Skeletal muscle satellite cell (primary cell): ENCODE results near the gene SLC6A18.

Experiments used
- H3K27me3 ChIP-seq: 2 replicates; pipeline ENCODE4 v1.7.0; 2013; ENCODE audit warnings: low read length; ENCODE audit not compliant: control insufficient read depth, insufficient read depth
- H3K36me3 ChIP-seq: 2 replicates; pipeline ENCODE4 v1.7.0; 2013; ENCODE audit warnings: mild to moderate bottlenecking, control low read depth, low read length; ENCODE audit not compliant: insufficient read depth
- H3K4me1 ChIP-seq: 2 replicates; pipeline ENCODE4 v1.7.0; 2013; ENCODE audit warnings: low read length; ENCODE audit not compliant: control insufficient read depth, insufficient read depth
- H3K4me2 ChIP-seq: 2 replicates; pipeline ENCODE4 v1.7.0; 2013; ENCODE audit warnings: mild to moderate bottlenecking, low read length
- H3K4me3 ChIP-seq: 2 replicates; pipeline ENCODE4 v1.7.0; 2013; ENCODE audit warnings: low read length
- H3K9ac ChIP-seq: 2 replicates; pipeline ENCODE4 v1.7.0; 2013; ENCODE audit warnings: mild to moderate bottlenecking, low read depth, low read length, moderate library complexity
- H3K9me3 ChIP-seq: replicated peaks from 2 replicates; pipeline ENCODE4 v1.7.0; 2013; ENCODE audit warnings: mild to moderate bottlenecking, control low read depth, low read length

SLC6A18 gene

DNA sequence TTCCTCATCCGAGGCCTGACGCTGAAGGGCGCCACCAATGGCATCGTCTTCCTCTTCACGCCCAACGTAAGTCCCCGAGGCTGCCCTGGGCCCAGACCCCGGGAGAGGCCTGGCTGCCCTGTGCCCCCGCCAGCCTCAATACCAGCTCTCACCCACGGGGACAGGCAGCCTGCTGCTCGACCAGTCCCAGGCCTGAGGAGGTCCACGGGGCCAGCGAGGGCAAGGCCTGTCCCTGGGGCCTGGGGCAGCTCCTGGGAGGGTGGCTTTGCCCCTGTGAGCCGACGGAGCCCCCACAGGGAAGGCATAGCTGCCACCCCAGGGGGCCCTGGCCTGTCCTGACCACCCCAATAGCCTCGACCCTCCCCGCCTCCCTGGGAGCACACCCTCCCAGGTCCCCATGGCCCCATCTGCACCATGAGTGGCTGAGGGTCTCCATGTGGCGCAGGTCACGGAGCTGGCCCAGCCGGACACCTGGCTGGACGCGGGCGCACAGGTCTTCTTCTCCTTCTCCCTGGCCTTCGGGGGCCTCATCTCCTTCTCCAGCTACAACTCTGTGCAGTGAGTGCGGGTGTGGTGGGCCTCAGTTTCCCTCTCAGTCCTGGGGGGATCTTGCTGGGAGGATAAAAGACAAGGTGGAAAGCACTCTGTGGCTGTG is 11.5 kb upstream of the SLC6A18 start:
- H3K4me2 ChIP-seq: no peak overlapping the region
- H3K9me3 ChIP-seq: peaks cover 4% of the 10 kb centered on the region
- no peaks in the 10 kb centered on the region for H3K36me3 ChIP-seq
- H3K4me3 ChIP-seq: no peak overlapping the region
- no peaks in the 10 kb centered on the region for H3K27me3 ChIP-seq
- no peak overlapping the region for H3K9ac ChIP-seq
- H3K4me1 ChIP-seq: no peaks in the 10 kb centered on the region

DNA sequence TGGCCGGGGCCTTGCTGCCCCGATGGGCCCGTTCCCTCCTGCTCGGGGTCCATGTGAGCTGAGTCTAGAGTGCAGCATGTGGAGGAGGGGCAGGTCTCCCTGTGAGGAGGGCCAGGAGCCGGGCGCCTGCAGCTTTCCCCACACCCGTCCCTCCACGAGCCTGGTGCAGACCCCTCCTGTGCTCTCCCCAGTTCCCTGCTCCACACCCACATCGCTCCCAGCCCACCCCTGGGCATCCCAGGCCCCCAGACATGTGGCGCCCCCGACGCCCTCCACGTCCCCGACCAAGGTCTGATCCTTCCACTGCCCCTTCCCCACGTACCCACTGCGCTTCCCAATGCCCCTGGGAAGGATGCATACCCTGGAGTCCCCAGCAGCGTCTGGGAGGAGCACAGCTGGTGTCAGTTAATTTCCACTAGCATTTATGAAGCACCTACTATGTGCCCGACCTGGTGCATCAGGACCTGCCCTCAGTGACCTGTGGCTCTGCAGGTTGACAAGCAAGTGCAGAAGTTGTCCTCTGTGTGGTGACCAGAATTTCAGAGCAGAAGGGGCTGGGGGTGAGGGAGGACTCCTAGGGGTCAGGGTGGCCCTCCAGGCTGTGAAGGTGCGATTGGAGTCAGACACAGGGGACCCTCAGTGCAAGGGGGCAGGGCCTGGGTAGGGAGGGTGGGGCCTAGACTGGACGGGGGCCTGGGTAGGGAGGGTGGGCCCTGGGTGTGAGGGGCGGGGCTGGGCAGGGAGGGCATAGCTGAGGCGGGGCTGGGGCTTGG is 10.8 kb upstream of the SLC6A18 start:
- H3K9ac ChIP-seq: no peak overlapping the region
- H3K4me3 ChIP-seq: no peak overlapping the region
- H3K4me1 ChIP-seq: no peaks in the 10 kb centered on the region
- no peak overlapping the region for H3K4me2 ChIP-seq
- peaks cover 4% of the 10 kb centered on the region for H3K9me3 ChIP-seq
- H3K27me3 ChIP-seq: no peaks in the 10 kb centered on the region
- no peaks in the 10 kb centered on the region for H3K36me3 ChIP-seq

DNA sequence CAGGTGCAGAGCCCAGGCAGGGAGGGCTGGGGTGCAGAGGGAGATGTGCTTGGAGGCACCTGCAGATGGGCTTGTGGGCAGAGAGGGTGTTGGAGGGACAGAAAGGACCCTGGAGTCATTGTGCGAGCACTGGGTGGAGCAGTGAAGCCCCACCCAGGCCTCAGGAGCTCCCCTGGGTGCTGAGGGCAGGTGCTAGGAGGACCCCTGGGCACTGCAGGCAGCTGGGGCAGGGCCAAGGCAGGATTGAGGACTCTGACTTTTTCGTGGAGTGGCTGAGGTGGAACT is 10.3 kb upstream of the SLC6A18 start:
- Histone ChIP-seq H3K4me3 (no peak overlapping the region), H3K4me1 (no peaks in the 10 kb centered on the region), H3K9ac (no peak overlapping the region), H3K27me3 (no peaks in the 10 kb centered on the region), H3K9me3 (peaks cover 4% of the 10 kb centered on the region), H3K4me2 (no peak overlapping the region), H3K36me3 (no peaks in the 10 kb centered on the region)

DNA sequence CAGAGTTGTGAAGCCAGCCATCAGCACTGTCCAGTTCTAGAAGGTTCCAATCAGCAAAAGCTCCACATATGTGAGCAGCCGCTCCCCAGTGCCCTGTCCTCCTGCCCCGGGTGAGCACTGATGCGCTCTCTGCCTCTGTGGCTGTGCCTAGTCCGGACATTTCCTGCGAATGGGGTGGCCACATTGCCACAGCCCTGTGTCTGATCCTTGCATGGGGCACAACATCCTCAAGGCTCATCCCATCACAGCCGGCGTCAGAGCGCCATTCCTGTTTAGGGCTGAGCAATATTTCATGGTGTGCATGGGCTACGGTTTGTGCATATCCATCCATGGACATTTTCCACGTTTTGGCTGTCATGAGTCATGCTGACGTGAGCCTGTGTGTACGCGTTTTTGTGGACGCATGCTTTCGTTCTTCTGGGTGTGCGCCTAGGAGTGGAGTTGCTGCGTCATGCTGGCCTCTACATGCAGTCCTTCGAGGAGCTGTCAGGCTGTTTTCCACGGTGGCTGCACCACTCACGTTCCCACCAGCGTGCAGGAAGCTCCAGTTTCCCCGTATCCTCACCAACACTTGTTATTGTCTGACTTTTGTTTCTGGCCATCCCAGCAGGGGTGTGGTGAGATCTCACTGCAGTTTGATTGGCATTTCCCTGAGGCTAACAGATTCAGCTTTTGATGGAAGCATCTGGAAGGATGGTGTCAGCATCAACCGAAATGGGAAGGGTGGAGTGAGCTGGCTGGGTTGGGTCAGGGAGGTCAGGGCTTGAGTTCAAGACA is 9.7 kb upstream of the SLC6A18 start:
- Histone ChIP-seq H3K9ac (no peak overlapping the region), H3K36me3 (no peaks in the 10 kb centered on the region), H3K4me2 (no peak overlapping the region), H3K4me1 (no peaks in the 10 kb centered on the region), H3K4me3 (no peak overlapping the region), H3K27me3 (no peaks in the 10 kb centered on the region), H3K9me3 (peaks cover 4% of the 10 kb centered on the region)

DNA sequence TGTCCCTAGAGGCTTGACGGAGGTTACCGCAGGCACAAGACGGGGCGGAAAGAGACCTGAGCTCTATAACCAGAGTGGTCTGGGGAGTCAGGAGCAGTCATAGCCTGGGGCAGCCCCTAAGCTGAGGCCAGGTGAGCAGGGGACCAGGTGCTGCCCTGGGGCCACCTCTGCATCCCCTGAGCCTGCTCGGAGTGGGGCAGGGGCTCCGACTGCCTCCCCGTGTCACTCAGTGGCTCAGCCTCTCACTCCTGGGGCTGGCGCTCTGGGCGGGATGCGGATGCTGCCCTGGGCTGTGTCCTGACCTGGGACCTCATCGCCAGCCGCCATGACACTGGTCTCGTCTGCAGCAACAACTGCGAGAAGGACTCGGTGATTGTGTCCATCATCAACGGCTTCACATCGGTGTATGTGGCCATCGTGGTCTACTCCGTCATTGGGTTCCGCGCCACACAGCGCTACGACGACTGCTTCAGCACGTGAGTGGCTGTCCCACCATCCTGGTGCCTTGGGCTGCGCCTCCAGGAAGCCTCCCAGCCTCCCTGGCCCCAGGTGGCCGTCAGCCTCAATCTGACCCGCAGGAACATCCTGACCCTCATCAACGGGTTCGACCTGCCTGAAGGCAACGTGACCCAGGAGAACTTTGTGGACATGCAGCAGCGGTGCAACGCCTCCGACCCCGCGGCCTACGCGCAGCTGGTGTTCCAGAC is 8.8 kb upstream of the SLC6A18 start:
- H3K27me3 ChIP-seq: no peaks in the 10 kb centered on the region
- H3K9ac ChIP-seq: no peak overlapping the region
- no peak overlapping the region for H3K4me2 ChIP-seq
- H3K4me3 ChIP-seq: no peak overlapping the region
- H3K9me3 ChIP-seq: peaks cover 4% of the 10 kb centered on the region
- H3K36me3 ChIP-seq: no peaks in the 10 kb centered on the region
- no peaks in the 10 kb centered on the region for H3K4me1 ChIP-seq

DNA sequence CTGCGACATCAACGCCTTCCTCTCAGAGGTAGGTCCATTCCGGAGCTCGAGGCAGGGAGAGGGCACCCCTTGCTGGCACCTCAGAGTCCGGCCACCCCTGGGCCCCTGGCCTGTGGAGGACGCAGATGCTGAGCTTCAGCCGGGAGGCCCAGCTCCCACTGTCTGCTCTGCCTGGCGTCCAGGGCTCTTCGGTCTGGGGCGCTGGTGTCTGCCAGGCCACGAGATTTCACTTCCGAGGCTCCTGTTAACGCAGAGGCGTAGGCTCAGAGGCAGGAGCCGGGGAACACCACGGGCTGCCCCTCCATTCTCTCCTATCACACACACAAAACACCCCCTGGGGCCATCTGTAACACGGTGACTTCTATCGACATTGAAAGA is 8.3 kb upstream of the SLC6A18 start:
- H3K4me1 ChIP-seq: no peaks in the 10 kb centered on the region
- no peak overlapping the region for H3K9ac ChIP-seq
- peaks cover 4% of the 10 kb centered on the region for H3K9me3 ChIP-seq
- no peak overlapping the region for H3K4me2 ChIP-seq
- H3K36me3 ChIP-seq: no peaks in the 10 kb centered on the region
- H3K27me3 ChIP-seq: no peaks in the 10 kb centered on the region
- H3K4me3 ChIP-seq: no peak overlapping the region

DNA sequence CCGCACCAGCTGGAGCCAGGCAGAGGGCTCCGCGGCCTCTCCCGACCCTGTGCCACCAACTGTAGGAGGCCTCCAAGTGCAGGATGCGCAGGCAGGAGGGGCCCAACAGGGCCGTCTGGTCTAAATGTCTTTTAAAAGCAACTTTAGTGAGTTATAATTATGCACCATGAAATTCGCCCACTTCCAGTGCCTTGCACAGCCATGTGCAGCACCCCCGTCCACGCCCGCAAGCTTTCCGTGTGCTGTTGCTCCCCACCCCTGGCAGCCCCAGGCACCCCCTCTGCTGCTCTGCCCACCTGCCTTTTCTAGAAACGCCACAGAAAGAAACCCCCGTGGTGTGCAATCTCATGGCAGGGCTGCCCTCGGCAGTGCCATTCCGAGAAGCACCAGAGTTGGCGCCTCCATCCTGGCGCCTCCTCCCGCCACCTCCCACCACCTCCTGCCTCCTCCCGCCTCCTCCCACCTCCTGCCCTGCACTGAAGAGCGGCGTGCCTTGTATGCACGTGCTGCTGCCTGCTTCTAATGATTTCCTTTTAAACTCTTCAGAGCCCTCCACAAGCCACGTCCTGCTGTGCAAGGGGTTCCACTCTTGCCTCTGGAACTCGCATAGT is 7.5 kb upstream of the SLC6A18 start:
- Histone ChIP-seq H3K9ac (no peak overlapping the region), H3K27me3 (no peaks in the 10 kb centered on the region), H3K4me1 (no peaks in the 10 kb centered on the region), H3K4me3 (no peak overlapping the region), H3K36me3 (no peaks in the 10 kb centered on the region), H3K9me3 (peaks cover 4% of the 10 kb centered on the region), H3K4me2 (no peak overlapping the region)

DNA sequence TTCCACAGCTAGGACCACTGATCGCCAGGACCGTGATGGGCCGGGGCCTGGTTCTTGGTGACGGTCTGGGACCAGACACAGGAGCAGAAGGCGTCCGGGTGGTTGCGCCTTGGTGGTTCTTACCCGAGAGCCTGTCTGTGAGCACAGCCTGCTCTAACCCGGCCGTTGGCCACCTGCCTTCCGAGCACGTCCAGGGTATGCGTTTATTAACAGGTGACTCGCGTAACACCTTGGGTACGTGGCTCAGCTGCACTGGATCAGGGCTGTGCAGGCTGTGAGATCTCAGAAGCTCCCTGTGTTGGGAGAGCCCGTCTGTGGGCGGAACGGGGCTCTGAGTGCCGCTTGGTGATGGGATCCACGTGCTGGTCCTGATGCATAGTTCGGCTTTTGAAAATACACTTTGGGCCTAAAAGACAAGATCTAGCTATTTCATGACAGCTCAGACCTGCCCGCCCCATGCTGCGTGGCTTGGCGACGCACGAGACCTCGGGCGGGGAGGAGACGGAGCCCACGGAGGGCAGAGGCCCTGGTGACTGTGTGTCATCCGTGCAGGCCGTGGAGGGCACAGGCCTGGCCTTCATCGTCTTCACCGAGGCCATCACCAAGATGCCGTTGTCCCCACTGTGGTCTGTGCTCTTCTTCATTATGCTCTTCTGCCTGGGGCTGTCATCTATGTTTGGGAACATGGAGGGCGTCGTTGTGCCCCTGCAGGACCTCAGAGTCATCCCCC is 6.7 kb upstream of the SLC6A18 start:
- H3K27me3 ChIP-seq: no peaks in the 10 kb centered on the region
- H3K36me3 ChIP-seq: no peaks in the 10 kb centered on the region
- H3K9ac ChIP-seq: no peak overlapping the region
- H3K4me3 ChIP-seq: no peak overlapping the region
- H3K9me3 ChIP-seq: peaks cover 4% of the 10 kb centered on the region
- H3K4me2 ChIP-seq: no peak overlapping the region
- no peaks in the 10 kb centered on the region for H3K4me1 ChIP-seq

DNA sequence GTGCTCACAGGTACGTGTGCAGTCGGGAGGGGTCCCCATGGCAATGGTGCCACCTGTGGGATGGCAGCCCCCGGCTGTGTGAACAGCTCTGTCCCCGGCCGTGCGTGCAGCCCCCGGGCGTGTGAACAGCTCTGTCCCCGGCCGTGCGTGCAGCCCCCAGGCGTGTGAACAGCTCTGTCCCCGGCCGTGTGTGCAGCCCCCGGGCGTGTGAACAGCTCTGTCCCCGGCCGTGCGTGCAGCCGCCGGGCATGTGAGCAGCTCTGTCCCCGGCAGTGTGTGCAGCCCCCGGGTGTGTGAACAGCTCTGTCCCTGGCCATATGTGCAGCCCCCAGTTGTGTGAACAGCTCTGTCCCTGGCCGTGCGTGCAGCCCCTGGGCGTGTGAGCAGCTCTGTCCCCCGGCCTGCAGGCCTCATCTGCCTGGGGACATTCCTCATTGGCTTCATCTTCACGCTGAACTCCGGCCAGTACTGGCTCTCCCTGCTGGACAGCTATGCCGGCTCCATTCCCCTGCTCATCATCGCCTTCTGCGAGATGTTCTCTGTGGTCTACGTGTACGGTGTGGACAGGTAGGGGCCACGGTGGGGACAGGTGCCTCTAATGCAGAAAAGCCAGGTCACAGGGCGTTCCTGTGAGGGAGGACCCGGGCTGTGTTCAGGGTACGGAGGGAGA is 5.9 kb upstream of the SLC6A18 start:
- H3K9me3 ChIP-seq: peaks cover 4% of the 10 kb centered on the region
- no peak overlapping the region for H3K4me3 ChIP-seq
- H3K4me1 ChIP-seq: no peaks in the 10 kb centered on the region
- H3K4me2 ChIP-seq: no peak overlapping the region
- no peaks in the 10 kb centered on the region for H3K36me3 ChIP-seq
- H3K9ac ChIP-seq: no peak overlapping the region
- no peaks in the 10 kb centered on the region for H3K27me3 ChIP-seq

DNA sequence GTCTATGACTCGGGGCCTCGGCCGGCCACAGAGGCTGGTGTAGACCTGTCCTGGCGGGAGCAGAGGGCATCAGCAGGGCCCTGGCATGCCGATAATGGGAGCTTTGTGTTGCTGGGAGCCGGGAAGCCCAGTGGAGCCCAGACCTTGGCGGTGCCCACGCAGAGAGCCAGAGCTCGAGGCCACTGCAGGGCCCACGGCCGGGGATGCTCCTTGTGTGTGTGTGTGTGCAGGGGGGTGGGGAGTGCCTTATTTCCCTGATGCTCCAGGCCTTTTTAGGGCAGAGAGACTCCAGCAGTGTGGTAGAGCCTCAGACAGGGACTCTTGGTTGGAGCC is 5.4 kb upstream of the SLC6A18 start:
- no peaks in the 10 kb centered on the region for H3K36me3 ChIP-seq
- H3K4me1 ChIP-seq: no peaks in the 10 kb centered on the region
- H3K4me2 ChIP-seq: no peak overlapping the region
- H3K9me3 ChIP-seq: peaks cover 4% of the 10 kb centered on the region
- H3K9ac ChIP-seq: no peak overlapping the region
- H3K4me3 ChIP-seq: no peak overlapping the region
- no peaks in the 10 kb centered on the region for H3K27me3 ChIP-seq
